IMR-90 (cell line): ENCODE results near the gene PIEZO1. TPM values are rescaled to one million over a fixed set of nuclear protein-coding genes. Genes with fewer than 3 reads are reported as not detected.

Source experiments
- ATAC-seq: fragments of 200-7000 bp; cut with Tn5 transposase; 2 replicates; pipeline ENCODE4 v1.9.1; 2020; ENCODE audit warnings: low read depth, mild to moderate bottlenecking, moderate library complexity
- BruUV-seq: library from RNA; stranded (reverse); fragments of 400-500 nt; replicated peaks from 2 replicates; lab custom pipeline; 2021; lab: Mats Ljungman, UMichigan
- CTCF ChIA-PET: fragments of 300-600 bp; formaldehyde crosslinking; extraction: SDS; loops from one replicate; lab custom pipeline; 2021; ENCODE audit warnings: antibody characterized with exemption; lab: Yijun Ruan, JAX
- POLR2A ChIA-PET: fragments of 300-600 bp; sonication (Branson Sonifier 250); formaldehyde crosslinking; loops from one replicate; lab custom pipeline; 2022; ENCODE audit warnings: antibody characterized with exemption; ENCODE audit not compliant: unreplicated experiment; lab: Charles Lee
- DNase-seq: peaks from one replicate; pipeline ENCODE4 v3.0.0; 2013
- H2AFZ ChIP-seq: replicated peaks from 2 replicates; pipeline ENCODE3; 2013; ENCODE audit warnings: low read length, mild to moderate bottlenecking; ENCODE audit not compliant: poor library complexity
- H2AK5ac ChIP-seq: 2 replicates; pipeline ENCODE4 v1.6.1; 2013; ENCODE audit warnings: low read depth, low read length, inconsistent platforms
- H2AK9ac ChIP-seq: replicated peaks from 2 replicates; pipeline ENCODE3; 2013; ENCODE audit warnings: mild to moderate bottlenecking, low read depth, low read length, moderate library complexity; ENCODE audit not compliant: poor library complexity
- H2BK120ac ChIP-seq: 2 replicates; pipeline ENCODE4 v1.6.1; 2013; ENCODE audit warnings: low read depth, low read length, inconsistent platforms
- H2BK15ac ChIP-seq: 3 replicates; pipeline ENCODE4 v1.6.1; 2013; ENCODE audit warnings: low read depth, low read length, inconsistent platforms
- H2BK20ac ChIP-seq: 2 replicates; pipeline ENCODE4 v1.6.1; 2013; ENCODE audit warnings: low read depth, mild to moderate bottlenecking, inconsistent platforms, low read length, moderate library complexity
- H2BK5ac ChIP-seq: 2 replicates; pipeline ENCODE4 v1.6.1; 2013; ENCODE audit warnings: mild to moderate bottlenecking, low read depth, low read length, inconsistent platforms; ENCODE audit not compliant: poor library complexity, severe bottlenecking
- H3K14ac ChIP-seq: replicated peaks from 2 replicates; pipeline ENCODE4 v1.6.1; 2013; ENCODE audit warnings: low read depth, low read length, inconsistent platforms
- H3K18ac ChIP-seq: 2 replicates; pipeline ENCODE4 v1.6.1; 2013; ENCODE audit warnings: low read depth, low read length, control low read depth
- H3K23ac ChIP-seq: 2 replicates; pipeline ENCODE4 v1.6.1; 2013; ENCODE audit warnings: low read depth, low read length, inconsistent platforms
- H3K27ac ChIP-seq: 2 replicates; pipeline ENCODE4 v1.5.1; 2013; ENCODE audit warnings: mild to moderate bottlenecking, control low read depth, low read length; ENCODE audit not compliant: insufficient read depth
- H3K27me3 ChIP-seq: 2 replicates; pipeline ENCODE4 v1.6.1; 2013; ENCODE audit warnings: low read length; ENCODE audit not compliant: control insufficient read depth, insufficient read depth
- H3K36me3 ChIP-seq: 2 replicates; pipeline ENCODE4 v1.6.1; 2013; ENCODE audit warnings: low read length, mixed read lengths; ENCODE audit not compliant: control insufficient read depth, insufficient read depth
- H3K4ac ChIP-seq: 2 replicates; pipeline ENCODE4 v1.6.1; 2013; ENCODE audit warnings: low read depth, low read length, inconsistent platforms
- H3K4me1 ChIP-seq: 2 replicates; pipeline ENCODE4 v1.6.1; 2013; ENCODE audit warnings: low read length, mixed read lengths; ENCODE audit not compliant: control insufficient read depth, insufficient read depth
- H3K4me2 ChIP-seq: 2 replicates; pipeline ENCODE4 v1.6.1; 2013; ENCODE audit warnings: low read depth, mild to moderate bottlenecking, control low read depth, low read length, moderate library complexity
- H3K4me3 ChIP-seq: 2 replicates; pipeline ENCODE4 v1.5.1; 2013; ENCODE audit warnings: low read depth, mild to moderate bottlenecking, control low read depth, low read length, moderate library complexity; ENCODE audit not compliant: insufficient read depth
- H3K56ac ChIP-seq: 2 replicates; pipeline ENCODE4 v1.6.1; 2013; ENCODE audit warnings: low read length, inconsistent platforms; ENCODE audit not compliant: insufficient read depth; ENCODE audit errors: extremely low read depth
- H3K79me1 ChIP-seq, 2 experiments: 2 replicates each; pipeline ENCODE4 v1.6.1; 2013; ENCODE audit warnings: low read length in 2 of 2, inconsistent platforms in 1 of 2, low read depth in 1 of 2
- H3K9ac ChIP-seq: 2 replicates; pipeline ENCODE4 v1.6.1; 2013; ENCODE audit warnings: low read depth, low read length, control low read depth
- H3K9me1 ChIP-seq: 2 replicates; pipeline ENCODE4 v1.6.1; 2013; ENCODE audit warnings: low read length, inconsistent platforms; ENCODE audit not compliant: insufficient read depth
- H3K9me3 ChIP-seq: 2 replicates; pipeline ENCODE4 v1.6.1; 2013; ENCODE audit warnings: low read length; ENCODE audit not compliant: control insufficient read depth, insufficient read depth
- H4K20me1 ChIP-seq: 2 replicates; pipeline ENCODE4 v1.6.1; 2013; ENCODE audit warnings: low read length, inconsistent platforms; ENCODE audit not compliant: insufficient read depth
- H4K5ac ChIP-seq: 2 replicates; pipeline ENCODE4 v1.6.1; 2013; ENCODE audit warnings: mild to moderate bottlenecking, low read depth, low read length, control low read depth
- H4K8ac ChIP-seq, 2 experiments: 2 replicates each; pipeline ENCODE4 v1.6.1; 2013; ENCODE audit warnings: low read depth in 2 of 2, low read length in 2 of 2, control low read depth in 1 of 2, inconsistent platforms in 1 of 2
- H4K91ac ChIP-seq: 2 replicates; pipeline ENCODE4 v1.6.1; 2013; ENCODE audit warnings: low read depth, low read length, inconsistent platforms; ENCODE audit not compliant: insufficient read depth
- FOS ChIP-seq: fragments of 150-350 bp; IDR thresholded peaks from 2 replicates; pipeline ENCODE4 v1.6.1; 2016; ENCODE audit warnings: low read depth, low read length
- MAFK ChIP-seq: IDR thresholded peaks from 2 replicates; pipeline ENCODE4 v1.6.1; 2012; ENCODE audit warnings: low read depth, low read length, improper control_type of control experiment
- MAZ ChIP-seq: IDR thresholded peaks from 2 replicates; pipeline ENCODE4 v1.6.1; 2012; ENCODE audit warnings: low read depth, mild to moderate bottlenecking, low read length, improper control_type of control experiment, moderate library complexity, borderline replicate concordance
- MXI1 ChIP-seq: IDR thresholded peaks from 2 replicates; pipeline ENCODE4 v1.6.1; 2012; ENCODE audit warnings: low read depth, mild to moderate bottlenecking, low read length, moderate library complexity, borderline replicate concordance
- NFE2L2 ChIP-seq: fragments of 150-350 bp; IDR thresholded peaks from 2 replicates; pipeline ENCODE4 v1.6.1; 2016; ENCODE audit warnings: low read depth, mild to moderate bottlenecking, low read length
- RAD21 ChIP-seq: IDR thresholded peaks from 2 replicates; pipeline ENCODE4 v1.6.1; 2012; ENCODE audit warnings: low read length, improper control_type of control experiment
- RCOR1 ChIP-seq: IDR thresholded peaks from 2 replicates; pipeline ENCODE4 v1.6.1; 2012; ENCODE audit warnings: mild to moderate bottlenecking, low read length, improper control_type of control experiment; ENCODE audit not compliant: insufficient replicate concordance
- RFX5 ChIP-seq: IDR thresholded peaks from 2 replicates; pipeline ENCODE4 v1.8.0; 2012; ENCODE audit warnings: low read depth, mild to moderate bottlenecking, low read length, moderate library complexity
- SMC3 ChIP-seq: fragments of 150-350 bp; IDR thresholded peaks from 2 replicates; pipeline ENCODE4 v1.6.1; 2016; ENCODE audit warnings: low read depth, mild to moderate bottlenecking, antibody characterized with exemption, low read length, moderate library complexity
- USF2 ChIP-seq: fragments of 150-350 bp; IDR thresholded peaks from 2 replicates; pipeline ENCODE4 v1.6.1; 2017; ENCODE audit warnings: mild to moderate bottlenecking, antibody characterized with exemption, low read length, low read depth
- WGBS, 2 experiments: methylation state at CpG; one replicate each; pipeline versions ENCODE4 v1.1.5 to v1.1.7; 2013; ENCODE audit warnings: missing lambda C conversion rate in 2 of 2; ENCODE audit not compliant: insufficient read length in 1 of 2; ENCODE audit errors: extremely low coverage in 2 of 2; 5-methylcytosine and 5-hydroxymethylcytosine counted together
- dilution Hi-C: fragments of 300-500 bp; cut with HindIII; formaldehyde crosslinking; loops from one replicate; pipeline ENCODE4 v1.14.3; 2018; ENCODE audit warnings: low sequenced_read_pairs; ENCODE audit not compliant: unreplicated experiment
- in situ Hi-C: fragments of 300-500 bp; cut with MboI; formaldehyde crosslinking; loops from 3 replicates; pipeline ENCODE4 v1.14.3; 2019; ENCODE audit warnings: low sequenced_read_pairs, inconsistent platforms, mixed read lengths
- intact Hi-C: fragments of 100-400 bp; cut with micrococcal nuclease; formaldehyde crosslinking; loops from 2 replicates; pipeline ENCODE4 v1.10.0; 2022
- polyA plus RNA-seq, 3 experiments: library from polyadenylated mRNA; depleted of rRNA; stranded (reverse); fragments of >200 nt; gene quantifications; 2 replicates each; pipeline ENCODE4 v1.2.3, GENCODE V29; 2012; ENCODE audit warnings: low replicate concordance in 1 of 3
- total RNA-seq: library from RNA; depleted of rRNA; stranded (reverse); fragments of >200 nt; gene quantifications from 2 replicates; pipeline ENCODE4 v1.2.3, GENCODE V29; 2012
- TF ChIP-seq, protein P1 (sequence below): fragments of 150-350 bp; IDR thresholded peaks from 2 replicates; pipeline ENCODE4 v1.6.1; 2016; ENCODE audit warnings: low read depth, mild to moderate bottlenecking, low read length, moderate library complexity, borderline replicate concordance

PIEZO1 gene
- total and polyA plus RNA-seq, 2 of the 4 experiments (the other 2 are of a cell fraction) = 36.2 to 372 TPM

DNA sequence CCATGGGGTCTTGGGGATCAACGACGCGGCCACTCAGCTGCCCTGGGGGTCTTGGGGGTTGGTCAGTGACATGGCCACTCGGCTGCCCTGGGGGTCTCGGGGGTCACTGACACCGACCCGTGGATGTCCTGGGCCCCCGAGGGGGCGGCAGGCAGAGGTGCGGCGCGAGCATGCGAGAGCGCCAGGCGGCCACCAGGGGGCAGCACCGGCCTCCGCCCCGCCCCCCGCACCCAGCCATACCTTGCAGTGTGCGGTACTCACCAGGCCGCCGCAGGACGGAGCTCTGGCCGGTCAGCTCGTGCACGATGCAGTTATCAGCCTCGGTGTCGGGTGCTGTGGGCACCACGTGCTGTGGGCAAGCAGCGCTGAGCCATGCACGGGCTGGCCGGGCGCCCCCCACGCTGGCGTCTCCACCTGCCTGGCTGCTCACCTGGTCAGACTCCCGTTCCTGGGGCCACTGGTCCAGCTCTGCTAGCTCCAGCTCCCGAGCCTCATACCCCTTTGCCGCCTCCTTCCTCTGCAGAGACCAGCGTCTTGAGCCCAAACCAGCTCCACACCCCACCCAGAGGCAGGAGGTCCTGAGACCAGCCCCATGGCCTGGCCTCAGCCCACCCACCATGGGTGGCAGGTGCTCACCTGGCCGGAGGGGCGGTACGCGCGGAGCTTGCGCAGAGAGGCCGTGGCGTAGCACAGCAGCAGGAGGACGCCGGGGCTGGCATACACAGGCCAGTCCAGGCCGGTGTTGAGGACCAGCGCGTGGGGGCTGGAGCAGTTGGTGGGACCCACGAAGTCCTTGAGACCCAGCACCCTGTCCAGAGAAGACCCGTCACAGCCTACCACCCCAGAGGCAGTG, 47.5 kb downstream of the PIEZO1 start (continued):
- TF ChIP-seq, protein P1, sequence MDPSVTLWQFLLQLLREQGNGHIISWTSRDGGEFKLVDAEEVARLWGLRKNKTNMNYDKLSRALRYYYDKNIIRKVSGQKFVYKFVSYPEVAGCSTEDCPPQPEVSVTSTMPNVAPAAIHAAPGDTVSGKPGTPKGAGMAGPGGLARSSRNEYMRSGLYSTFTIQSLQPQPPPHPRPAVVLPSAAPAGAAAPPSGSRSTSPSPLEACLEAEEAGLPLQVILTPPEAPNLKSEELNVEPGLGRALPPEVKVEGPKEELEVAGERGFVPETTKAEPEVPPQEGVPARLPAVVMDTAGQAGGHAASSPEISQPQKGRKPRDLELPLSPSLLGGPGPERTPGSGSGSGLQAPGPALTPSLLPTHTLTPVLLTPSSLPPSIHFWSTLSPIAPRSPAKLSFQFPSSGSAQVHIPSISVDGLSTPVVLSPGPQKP = no peak
- peak; percentile 69; the same call in 1 of the 2 replicates for TF ChIP-seq MAZ

DNA sequence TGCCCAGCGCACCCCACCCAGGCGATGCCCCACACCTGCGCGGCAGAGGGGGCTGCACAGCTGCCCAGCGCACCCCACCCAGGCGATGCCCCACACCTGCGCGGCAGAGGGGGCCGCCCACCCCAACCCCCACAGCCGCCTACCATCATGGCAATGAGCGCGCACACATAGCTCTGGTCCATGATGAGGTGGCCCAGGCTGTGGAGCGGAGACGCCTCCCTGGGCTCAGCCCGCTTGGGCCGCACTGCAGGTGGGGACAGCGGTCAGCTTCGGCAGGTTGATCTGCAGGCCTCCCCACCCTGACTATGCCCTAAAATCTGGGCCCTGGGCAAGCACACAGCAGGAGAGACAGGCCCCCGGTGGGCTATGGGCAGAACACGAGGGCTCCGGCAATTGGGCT, 48.5 kb downstream of the PIEZO1 start:
- in situ Hi-C loops (no loop called here), intact Hi-C loops (no loop called here), dilution Hi-C loops (no loop called here)
- Histone ChIP-seq H3K27ac (no peak overlapping the region), H3K9me3 (no peaks in the 10 kb centered on the region), H2BK20ac (no peak overlapping the region), H4K20me1 (peaks cover 50% of the 10 kb centered on the region), H3K4ac (no peak overlapping the region), H2AK9ac (no peak overlapping the region), H3K4me2 (no peak overlapping the region), H4K5ac (no peak overlapping the region), H3K27me3 (no peaks in the 10 kb centered on the region), H3K9ac (no peak overlapping the region), H3K23ac (no peak overlapping the region), H3K56ac (no peak overlapping the region), H3K4me3 (no peak overlapping the region), H3K36me3 (peaks cover 71% of the 10 kb centered on the region), H2AFZ (no peak overlapping the region), H3K14ac (no peak overlapping the region), H4K91ac (no peak overlapping the region), H2BK15ac (no peak overlapping the region), H3K4me1 (no peaks in the 10 kb centered on the region), H3K18ac (no peak overlapping the region), H2BK5ac (no peak overlapping the region), H2BK120ac (no peak overlapping the region), H4K8ac (no peak overlapping the region), H2AK5ac (no peak overlapping the region), H3K9me1 (no peaks in the 10 kb centered on the region; the same call in 1 of the 2 replicates), H3K79me1 (peaks cover 3 to 55% of the 10 kb centered on the region in 2 experiments; a peak in 3 of 4 replicates)
- CTCF ChIA-PET = interaction anchor here (1.2 to 1.5 kb wide), 4 partner anchors 10 to 75 kb away, joined by 3 to 5 read pairs (median 4); partner anchors contain the start of gene APRT
- DNase-seq (no peak), ATAC-seq (no peak)
- no TSS peak for BruUV-seq
- POLR2A ChIA-PET = no interaction called here
- TF ChIP-seq RAD21 (no peak), FOS (no peak), NFE2L2 (no peak), RFX5 (no peak), MAZ (no peak), SMC3 (no peak), MXI1 (no peak), MAFK (no peak), RCOR1 (no peak), USF2 (no peak)
- TF ChIP-seq, protein P1 = no peak
- WGBS, 2 experiments = 100% methylated on average over 5 of the region's 21 CpGs; no CpG with 5 or more reads in 1 of the 2 experiments
